Prostate gland (tissue), 2 donors: Measurements from ENCODE around the gene EPSTI1. TPM values are rescaled to one million over a fixed set of nuclear protein-coding genes. Genes with fewer than 3 reads are reported as not detected.
A peak's percentile ranks its signal among the peaks of the same experiment; 100 is the strongest.

Experiments used
- DNase-seq: peaks from one replicate; pipeline ENCODE4 v3.0.0-alpha.2; 2019; ENCODE audit warnings: low spot score
- H3K27ac ChIP-seq, 2 donors: fragments of 200-600 bp; sonication (generic); 2 replicates each; pipeline ENCODE4 v1.5.1; 2017 to 2019
- H3K27me3 ChIP-seq: fragments of 200-600 bp; sonication (generic); replicated peaks from 2 replicates; pipeline ENCODE4 v1.5.1; 2019; ENCODE audit not compliant: insufficient read depth
- H3K36me3 ChIP-seq, 2 donors: fragments of 200-600 bp; sonication (generic); 1 replicate in 1 of 2; 2 replicates in 1 of 2; pipeline versions ENCODE4 v1.5.1 to v1.8.1; 2017 to 2019
- H3K4me1 ChIP-seq: fragments of 200-600 bp; sonication (generic); replicated peaks from 2 replicates; pipeline ENCODE4 v1.5.1; 2019
- H3K4me3 ChIP-seq, 2 donors: fragments of 200-600 bp; sonication (generic); 2 replicates each; pipeline ENCODE4 v1.5.1; 2017 to 2019
- H3K9me3 ChIP-seq: fragments of 200-600 bp; sonication (generic); 2 replicates; pipeline ENCODE4 v1.5.1; 2017
- POLR2A ChIP-seq: fragments of 450-650 bp; IDR thresholded peaks from one replicate; pipeline ENCODE4 v1.6.1; 2016; ENCODE audit warnings: antibody characterized with exemption, mild to moderate bottlenecking
- POLR2AphosphoS5 ChIP-seq: sonication (generic); formaldehyde crosslinking; IDR thresholded peaks from one replicate; pipeline ENCODE4 v1.6.1; 2017; ENCODE audit warnings: antibody characterized with exemption
- WGBS: methylation state at CpG from one replicate; pipeline ENCODE4 v1.1.5; 2018; 5-methylcytosine and 5-hydroxymethylcytosine counted together
- intact Hi-C: fragments of 100-400 bp; cut with DNase I; formaldehyde crosslinking; loops from one replicate; pipeline ENCODE4 v1.14.2; 2022
- total RNA-seq, 2 donors: library from RNA; depleted of rRNA; stranded (reverse); fragments of >200 nt; gene quantifications; one replicate each; pipeline ENCODE4 v1.1.0, GENCODE V29; 2016
- TF ChIP-seq, protein P1 (sequence below), 4 experiments: fragments of 200-600 bp in 2 of 4; fragments of 450-650 bp in 2 of 4; sonication (generic) in 2 of 4; IDR thresholded peaks; 1 replicate in 3 of 4; 2 replicates in 1 of 4; pipeline ENCODE4 v1.5.1; 2016 to 2019; ENCODE audit warnings: antibody characterized with exemption in 4 of 4, mild to moderate bottlenecking in 2 of 4, moderate library complexity in 2 of 4

EPSTI1 gene
- total RNA-seq, 2 donors from 2014 or later = 1.7 to 8.0 TPM

DNA sequence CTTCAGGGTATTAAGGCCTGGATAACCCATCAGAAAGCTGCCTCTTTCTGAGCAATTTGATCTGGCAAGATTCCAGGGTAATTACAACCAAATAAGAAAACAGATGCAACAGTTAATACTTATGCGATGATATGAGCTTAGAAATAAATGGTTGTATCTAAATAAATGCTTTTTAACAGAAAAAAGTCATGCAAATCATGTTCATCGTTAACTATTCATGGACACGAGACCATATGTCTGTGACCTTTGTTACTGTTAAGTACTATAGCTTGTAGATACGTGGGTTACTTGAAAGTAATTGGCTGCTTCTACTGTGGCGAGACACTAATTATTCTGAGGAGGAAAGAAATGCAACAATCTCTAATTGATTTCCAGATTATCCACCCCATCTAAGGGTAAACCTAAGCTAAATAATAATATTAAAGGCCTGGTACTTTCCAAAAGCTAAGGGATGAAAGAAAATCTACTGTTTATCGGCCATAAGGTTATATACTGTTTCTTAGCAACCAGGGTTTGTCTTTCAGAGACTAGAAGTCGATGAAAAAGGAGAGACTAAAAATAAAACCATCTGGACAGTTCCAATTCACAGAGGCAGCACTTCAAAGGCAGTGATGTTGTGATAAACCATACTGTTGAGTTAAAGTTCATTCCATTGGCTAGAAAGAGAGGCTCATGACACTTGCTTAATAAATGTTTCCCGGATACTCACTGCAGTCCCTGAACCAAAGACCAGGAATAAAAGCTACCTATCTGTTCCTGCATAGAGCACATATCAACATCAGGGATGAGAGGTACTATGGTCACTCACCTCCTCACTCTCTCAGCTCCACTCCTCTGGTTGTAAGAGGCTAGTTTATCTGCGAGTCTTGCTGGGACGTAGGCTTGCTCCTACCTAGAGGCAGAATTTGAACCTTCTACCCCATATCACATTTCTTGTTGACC lies 1.5 kb downstream of the EPSTI1 start:
- no peak for TF ChIP-seq POLR2A
- TF ChIP-seq, protein P1, sequence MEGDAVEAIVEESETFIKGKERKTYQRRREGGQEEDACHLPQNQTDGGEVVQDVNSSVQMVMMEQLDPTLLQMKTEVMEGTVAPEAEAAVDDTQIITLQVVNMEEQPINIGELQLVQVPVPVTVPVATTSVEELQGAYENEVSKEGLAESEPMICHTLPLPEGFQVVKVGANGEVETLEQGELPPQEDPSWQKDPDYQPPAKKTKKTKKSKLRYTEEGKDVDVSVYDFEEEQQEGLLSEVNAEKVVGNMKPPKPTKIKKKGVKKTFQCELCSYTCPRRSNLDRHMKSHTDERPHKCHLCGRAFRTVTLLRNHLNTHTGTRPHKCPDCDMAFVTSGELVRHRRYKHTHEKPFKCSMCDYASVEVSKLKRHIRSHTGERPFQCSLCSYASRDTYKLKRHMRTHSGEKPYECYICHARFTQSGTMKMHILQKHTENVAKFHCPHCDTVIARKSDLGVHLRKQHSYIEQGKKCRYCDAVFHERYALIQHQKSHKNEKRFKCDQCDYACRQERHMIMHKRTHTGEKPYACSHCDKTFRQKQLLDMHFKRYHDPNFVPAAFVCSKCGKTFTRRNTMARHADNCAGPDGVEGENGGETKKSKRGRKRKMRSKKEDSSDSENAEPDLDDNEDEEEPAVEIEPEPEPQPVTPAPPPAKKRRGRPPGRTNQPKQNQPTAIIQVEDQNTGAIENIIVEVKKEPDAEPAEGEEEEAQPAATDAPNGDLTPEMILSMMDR (IDR thresholded peaks at IDR 0.05) = no peak
- TF ChIP-seq POLR2AphosphoS5 = no peak
- H3K36me3 ChIP-seq = no peaks in the 10 kb centered on the region
- peaks cover 3% of the 10 kb centered on the region for H3K4me1 ChIP-seq
- intact Hi-C loops = loop anchor here (5.0 kb wide), 1 partner anchor 47 kb away; no protein-coding TSS in a partner anchor
- H3K27me3 ChIP-seq = no peaks in the 10 kb centered on the region
- whole genome bisulfite sequencing = 76% methylated on average over 10 of the region's 10 CpGs
- H3K9me3 ChIP-seq = no peaks in the 10 kb centered on the region
- no peak overlapping the region for H3K4me3 ChIP-seq
- no peak overlapping the region for H3K27ac ChIP-seq
- DNase-seq = no peak

- WGBS = 77% methylated on average over 7 of the region's 7 CpGs
- intact Hi-C loops = no loop called here
- TF ChIP-seq POLR2A (no peak), POLR2AphosphoS5 (no peak)
- TF ChIP-seq, protein P1 (IDR thresholded peaks at IDR 0.05) = no peak
- Histone ChIP-seq H3K9me3 (no peaks in the 10 kb centered on the region), H3K27me3 (no peaks in the 10 kb centered on the region), H3K36me3 (no peaks in the 10 kb centered on the region), H3K27ac (no peak overlapping the region), H3K4me3 (no peak overlapping the region), H3K4me1 (peaks cover 3% of the 10 kb centered on the region)
- no peak for DNase-seq
Measured at GRCh38 chr13:42986176-42986574, 5.9 kb downstream of the EPSTI1 start.

DNA sequence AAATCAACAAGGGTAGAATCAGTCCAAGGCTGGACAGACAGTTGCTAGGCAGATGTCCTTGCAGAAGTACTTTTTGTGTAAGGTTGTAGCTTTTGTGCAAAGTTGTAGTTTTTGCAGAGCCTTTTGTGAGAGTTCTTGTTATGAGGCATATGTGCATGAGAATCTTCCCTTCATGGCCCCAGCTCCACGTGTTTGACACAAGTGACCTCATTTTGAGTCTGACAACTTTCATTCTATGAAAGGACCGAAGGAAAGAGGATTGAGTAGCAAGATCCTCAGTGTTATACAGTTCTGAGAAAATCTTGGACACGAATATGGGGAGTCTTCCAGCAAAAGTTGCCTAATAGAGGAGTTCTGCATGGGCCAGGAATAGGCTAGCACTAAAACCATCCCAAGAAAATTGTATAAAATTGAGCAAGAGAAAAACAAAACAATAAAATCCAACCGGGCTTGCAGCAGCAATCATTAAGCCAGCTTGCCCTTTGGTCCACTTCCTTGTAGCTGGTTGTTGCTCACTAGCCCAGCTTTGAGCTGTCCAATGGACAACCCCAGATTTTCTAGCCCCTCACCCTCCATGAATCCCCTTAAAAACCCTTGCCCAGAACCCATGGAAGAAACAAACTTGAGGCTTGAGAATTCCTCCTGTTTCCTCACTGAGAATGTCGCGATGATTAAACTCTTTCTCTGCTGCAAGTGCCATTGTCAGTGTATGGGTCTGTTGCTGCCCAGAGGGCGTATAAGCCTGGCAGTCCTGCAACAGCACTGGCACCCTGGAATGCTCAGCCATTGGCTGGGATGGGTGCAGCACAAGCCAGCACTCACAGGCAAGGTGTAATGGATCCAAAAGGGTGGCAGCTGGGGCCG lies 6.5 kb downstream of the EPSTI1 start:
- DNase-seq = peak; percentile 19
- 49% methylated on average over 8 of the region's 8 CpGs for WGBS

GRCh38 chr13:42984691-42985090 lies 7.3 kb downstream of the EPSTI1 start:
- no peak for DNase-seq
- WGBS = 90% methylated on average over 1 of the region's 1 CpG
- no peaks in the 10 kb centered on the region for H3K4me1 ChIP-seq
- H3K36me3 ChIP-seq = no peaks in the 10 kb centered on the region
- H3K4me3 ChIP-seq = no peak overlapping the region
- TF ChIP-seq, protein P1 (IDR thresholded peaks at IDR 0.05) = no peak
- no peak for TF ChIP-seq POLR2AphosphoS5
- TF ChIP-seq POLR2A = no peak
- H3K27me3 ChIP-seq = no peaks in the 10 kb centered on the region
- no peaks in the 10 kb centered on the region for H3K9me3 ChIP-seq
- no peak overlapping the region for H3K27ac ChIP-seq
- intact Hi-C loops = no loop called here

More for the DNA sequence above, 6.5 kb downstream of the EPSTI1 start:
- TF ChIP-seq, protein P1 (IDR thresholded peaks at IDR 0.05) = no peak
- TF ChIP-seq POLR2AphosphoS5 (peak; percentile 17), POLR2A (no peak)
- Histone ChIP-seq H3K9me3 (no peaks in the 10 kb centered on the region), H3K4me1 (no peaks in the 10 kb centered on the region), H3K27me3 (no peaks in the 10 kb centered on the region), H3K27ac (no peak overlapping the region), H3K36me3 (no peaks in the 10 kb centered on the region), H3K4me3 (no peak overlapping the region)
- intact Hi-C loops = no loop called here
